Cortex of kidney (tissue), 1 donor: ENCODE results near the gene AGXT.

Source experiments
- DNase-seq: peaks from one replicate; lab custom pipeline; 2025; lab: John Stamatoyannopoulos, UW

Gene AGXT

GRCh38 chr2:240899468-240899865, 30.8 kb downstream of the AGXT start:
- no peak for DNase-seq

- DNase-seq, result no peak
Measured at GRCh38 chr2:240900141-240900860, 31.7 kb downstream of the AGXT start.

- DNase-seq, result no peak
Measured at GRCh38 chr2:240901986-240902614, 33.5 kb downstream of the AGXT start.

GRCh38 chr2:240902615-240903041, 34.0 kb downstream of the AGXT start:
- no peak for DNase-seq

- DNase-seq, result no peak
Measured at GRCh38 chr2:240903191-240904060, 34.8 kb downstream of the AGXT start.

- no peak for DNase-seq
Measured at GRCh38 chr2:240904216-240905175, 35.9 kb downstream of the AGXT start.

GRCh38 chr2:240905176-240905781, 36.7 kb downstream of the AGXT start:
- no peak for DNase-seq

GRCh38 chr2:240906141-240906910, 37.7 kb downstream of the AGXT start, which contains the start of gene CROCC2:
TSS of gene CROCC2 (plus strand) at chr2:240906336. CDS start at chr2:240906514, 178 bp downstream.
- DNase-seq, result no peak

GRCh38 chr2:240906911-240907590, 38.4 kb downstream of the AGXT start:
- no peak for DNase-seq

- no peak for DNase-seq
Measured at GRCh38 chr2:240909216-240909974, 40.8 kb downstream of the AGXT start.

- DNase-seq, result no peak
Measured at GRCh38 chr2:240911641-240912265, 43.1 kb downstream of the AGXT start.

- DNase-seq, result no peak
Measured at GRCh38 chr2:240912878-240913809, 44.5 kb downstream of the AGXT start.

GRCh38 chr2:240913810-240914644, 45.4 kb downstream of the AGXT start:
- no peak for DNase-seq

GRCh38 chr2:240914645-240915525, 46.3 kb downstream of the AGXT start:
- DNase-seq, result no peak
